ENCODE data around the gene CFAP299.

Gene CFAP299

GRCh38 chr4:80302616-80303223, 32.8 kb upstream of the CFAP299 start:
- no peak for TF ChIP-seq CTCF (conservative IDR thresholded peaks at IDR 0.05; ENCODE audit: low read depth)
- POLR2A ChIA-PET (ENCODE audit: low non-redundant PET): no interaction called here
- CTCF ChIA-PET: interaction anchor here (0.9 kb wide), 1 partner anchor 100 kb away, joined by 4 read pairs; no protein-coding TSS in a partner anchor
- DNase-seq (ENCODE audit: low spot score): no peak
- H3K27ac ChIP-seq: no peak overlapping the region

DNA sequence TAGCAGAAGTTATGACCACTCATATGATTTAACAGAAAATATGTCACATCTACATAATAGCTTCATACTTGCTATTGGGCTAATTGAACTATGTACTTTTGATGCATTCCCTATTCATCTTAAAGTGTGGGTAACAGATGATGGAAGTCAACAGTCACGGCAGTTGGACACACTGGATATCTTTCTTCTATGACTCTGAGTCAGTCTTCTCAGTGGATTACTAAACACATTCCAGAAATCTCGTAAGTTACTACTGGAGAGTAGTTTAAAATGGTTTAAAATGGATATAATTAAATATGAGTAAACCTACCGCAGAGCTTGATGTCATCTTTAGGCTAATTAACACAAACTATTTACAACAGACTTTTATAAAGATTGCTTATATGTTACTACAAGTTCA, 30.1 kb upstream of the CFAP299 start:
- DNase-seq (ENCODE audit: low spot score): no peak
- ChIA-PET CTCF (interaction anchor here (0.6 to 1.0 kb wide), 2 partner anchors 87 to 103 kb away, joined by 3 to 4 read pairs; no protein-coding TSS in a partner anchor), POLR2A (ENCODE audit: low non-redundant PET) (no interaction called here)
- no peak for TF ChIP-seq CTCF (conservative IDR thresholded peaks at IDR 0.05; ENCODE audit: low read depth)
- H3K27ac ChIP-seq: no peak overlapping the region

DNA sequence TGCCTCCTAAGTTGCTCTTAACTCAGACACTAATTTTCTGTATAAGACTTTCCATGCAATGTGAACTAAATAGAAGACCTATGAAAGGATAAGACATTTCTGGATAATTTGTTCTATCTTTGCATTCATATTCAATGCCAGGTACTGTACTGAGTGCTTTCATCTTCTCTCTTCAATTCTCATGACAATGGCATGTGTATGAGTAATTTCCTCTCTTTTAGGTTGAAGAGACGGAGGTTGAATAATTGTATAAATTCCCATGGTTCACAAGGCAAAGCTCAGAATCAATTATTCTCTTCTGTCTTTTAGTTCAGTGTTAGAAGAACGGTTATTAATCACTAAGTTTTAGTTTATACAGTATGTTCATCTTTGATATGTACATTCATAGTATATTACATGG, 29.3 kb upstream of the CFAP299 start:
- H3K27ac ChIP-seq: no peak overlapping the region
- peak; percentile 41 for DNase-seq (ENCODE audit: low spot score)
- POLR2A ChIA-PET (ENCODE audit: low non-redundant PET): no interaction called here
- CTCF ChIA-PET: interaction anchor here (0.6 kb wide), 1 partner anchor 88 kb away, joined by 3 read pairs; no protein-coding TSS in a partner anchor
- no peak for TF ChIP-seq CTCF (conservative IDR thresholded peaks at IDR 0.05; ENCODE audit: low read depth)

DNA sequence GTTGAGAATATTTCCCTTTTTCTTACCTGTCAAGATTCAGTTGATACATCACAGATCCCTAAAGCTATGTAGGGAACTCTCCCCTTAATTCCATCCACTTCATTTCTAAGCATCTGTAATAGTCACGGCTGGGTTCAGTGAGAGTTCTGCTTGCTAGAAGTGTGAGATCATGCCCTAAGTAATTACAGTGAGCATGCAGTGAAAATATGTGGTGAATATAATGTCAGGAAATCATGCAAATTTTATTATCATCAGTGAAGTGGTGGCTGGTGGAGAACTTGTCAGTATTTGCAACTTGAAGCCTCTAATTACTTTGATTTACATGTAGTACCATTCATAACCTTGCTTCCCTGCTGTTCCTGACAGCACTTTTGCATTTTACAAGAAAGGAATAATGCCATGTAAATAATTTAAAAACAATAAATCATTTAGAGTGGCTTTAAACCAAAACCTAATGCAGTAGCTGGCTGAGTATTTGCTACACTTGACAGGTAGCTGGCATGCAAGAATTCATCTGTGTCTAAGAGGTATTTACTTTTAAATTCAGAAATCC, 28.3 kb upstream of the CFAP299 start:
- H3K27ac ChIP-seq: no peak overlapping the region
- peak; percentile 20 for DNase-seq (ENCODE audit: low spot score)
- ChIA-PET CTCF (interaction anchor here (0.8 kb wide), 1 partner anchor 16 kb away, joined by 3 read pairs; no protein-coding TSS in a partner anchor), POLR2A (ENCODE audit: low non-redundant PET) (no interaction called here)
- TF ChIP-seq CTCF (conservative IDR thresholded peaks at IDR 0.05; ENCODE audit: low read depth): no peak

- ChIA-PET CTCF (interaction anchor here (0.7 to 0.9 kb wide), 3 partner anchors 15 to 106 kb away, joined by 3 read pairs; no protein-coding TSS in a partner anchor), POLR2A (ENCODE audit: low non-redundant PET) (no interaction called here)
- TF ChIP-seq CTCF (conservative IDR thresholded peaks at IDR 0.05; ENCODE audit: low read depth): no peak
- peak; percentile 77 for DNase-seq (ENCODE audit: low spot score)
- no peak overlapping the region; the same call in 1 of the 2 replicates for H3K27ac ChIP-seq
Measured at GRCh38 chr4:80307774-80308465, 27.6 kb upstream of the CFAP299 start.

- H3K27ac ChIP-seq: no peak overlapping the region
- no peak for TF ChIP-seq CTCF (conservative IDR thresholded peaks at IDR 0.05; ENCODE audit: low read depth)
- ChIA-PET POLR2A (ENCODE audit: low non-redundant PET) (no interaction called here), CTCF (interaction anchor here (0.7 to 0.9 kb wide), 2 partner anchors 43 to 106 kb away, joined by 3 read pairs; no protein-coding TSS in a partner anchor)
- no peak for DNase-seq (ENCODE audit: low spot score)
Measured at GRCh38 chr4:80308466-80308822, 27.1 kb upstream of the CFAP299 start.
